Adrenal gland (tissue), 5 donors: ENCODE results near the gene TMEM215.

Experiments
- POLR2A ChIP-seq, 2 donors: fragments of 450-650 bp; IDR thresholded peaks; one replicate each; pipeline ENCODE4 v1.6.1; 2017; ENCODE audit warnings: antibody characterized with exemption in 2 of 2, mild to moderate bottlenecking in 2 of 2, moderate library complexity in 1 of 2
- TF ChIP-seq, protein P1 (sequence below), 6 experiments: fragments of 450-650 bp in 4 of 6; fragments of 200-600 bp in 2 of 6; sonication (generic) in 1 of 6; IDR thresholded peaks; 1 replicate in 5 of 6; 2 replicates in 1 of 6; pipeline versions ENCODE4 v1.5.1 to v1.8.0; 2016 to 2021; ENCODE audit warnings: antibody characterized with exemption in 6 of 6, mild to moderate bottlenecking in 2 of 6, moderate library complexity in 1 of 6
- donor health status: DM: no; HTN: no; CAD: no.

DNA sequence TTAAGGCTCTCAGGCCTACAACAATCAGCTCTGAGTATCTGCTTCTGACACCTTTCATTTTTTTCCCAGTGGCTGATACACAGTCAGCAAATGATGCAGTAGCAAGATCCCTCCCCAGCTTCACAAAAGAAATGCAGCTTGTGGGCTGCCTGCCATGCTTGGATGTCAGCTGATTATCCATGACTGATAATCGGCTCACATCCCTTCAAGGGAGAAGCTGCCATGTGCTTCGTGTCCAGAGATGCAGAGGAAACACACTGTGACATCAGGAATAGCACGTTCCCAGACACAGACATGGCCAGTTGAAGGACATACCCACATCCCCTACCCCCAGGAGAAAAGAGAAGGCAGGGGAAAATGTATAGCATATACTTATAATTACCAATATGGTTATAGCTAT is 27.9 kb downstream of the TMEM215 start:
- TF ChIP-seq, protein P1, sequence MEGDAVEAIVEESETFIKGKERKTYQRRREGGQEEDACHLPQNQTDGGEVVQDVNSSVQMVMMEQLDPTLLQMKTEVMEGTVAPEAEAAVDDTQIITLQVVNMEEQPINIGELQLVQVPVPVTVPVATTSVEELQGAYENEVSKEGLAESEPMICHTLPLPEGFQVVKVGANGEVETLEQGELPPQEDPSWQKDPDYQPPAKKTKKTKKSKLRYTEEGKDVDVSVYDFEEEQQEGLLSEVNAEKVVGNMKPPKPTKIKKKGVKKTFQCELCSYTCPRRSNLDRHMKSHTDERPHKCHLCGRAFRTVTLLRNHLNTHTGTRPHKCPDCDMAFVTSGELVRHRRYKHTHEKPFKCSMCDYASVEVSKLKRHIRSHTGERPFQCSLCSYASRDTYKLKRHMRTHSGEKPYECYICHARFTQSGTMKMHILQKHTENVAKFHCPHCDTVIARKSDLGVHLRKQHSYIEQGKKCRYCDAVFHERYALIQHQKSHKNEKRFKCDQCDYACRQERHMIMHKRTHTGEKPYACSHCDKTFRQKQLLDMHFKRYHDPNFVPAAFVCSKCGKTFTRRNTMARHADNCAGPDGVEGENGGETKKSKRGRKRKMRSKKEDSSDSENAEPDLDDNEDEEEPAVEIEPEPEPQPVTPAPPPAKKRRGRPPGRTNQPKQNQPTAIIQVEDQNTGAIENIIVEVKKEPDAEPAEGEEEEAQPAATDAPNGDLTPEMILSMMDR (IDR thresholded peaks at IDR 0.05): no peak
- no peak for TF ChIP-seq POLR2A (IDR thresholded peaks at IDR 0.05)
